HepG2 (cell line): Measurements from ENCODE around the gene NEU1.
"Not testable (repeated sequence)": the region's sequence is repeated elsewhere in the genome, so short reads cannot be mapped to it uniquely, and the experiment has no call there.

ENCODE experiments used
- BHLHE40 ChIP-seq: IDR thresholded peaks from 2 replicates; pipeline ENCODE4 v1.6.1; 2011; ENCODE audit warnings: low read length, improper control_type of control experiment
- CHD4 ChIP-seq: fragments of 200-600 bp; sonication (generic); IDR thresholded peaks from 2 replicates; pipeline ENCODE4 v1.7.0; 2017; ENCODE audit warnings: mild to moderate bottlenecking, low read length, borderline replicate concordance
- ESRRA ChIP-seq: sonication (generic); formaldehyde crosslinking; IDR thresholded peaks from 2 replicates; pipeline ENCODE4 v1.5.1; 2020; ENCODE audit warnings: mild to moderate bottlenecking, low read depth, missing genetic modification reagents
- MTF1 ChIP-seq: sonication (generic); formaldehyde crosslinking; IDR thresholded peaks from 2 replicates; pipeline ENCODE4 v1.5.0; 2020; ENCODE audit warnings: missing genetic modification reagents
- PHF8 ChIP-seq: sonication (generic); formaldehyde crosslinking; IDR thresholded peaks from 2 replicates; pipeline ENCODE4 v1.5.0; 2020; ENCODE audit warnings: missing genetic modification reagents
- SMARCE1 ChIP-seq: fragments of 450-650 bp; IDR thresholded peaks from 2 replicates; pipeline ENCODE4 v1.6.1; 2017; ENCODE audit warnings: borderline replicate concordance
- SRSF1 ChIP-seq: fragments of 200-400 bp; formaldehyde crosslinking; optimal IDR thresholded peaks from 2 replicates; pipeline ENCODE3; 2017; ENCODE audit warnings: mild to moderate bottlenecking, low read depth, low read length, moderate library complexity
- TBP ChIP-seq: sonication (generic); formaldehyde crosslinking; IDR thresholded peaks from 2 replicates; pipeline ENCODE4 v1.5.0; 2020; ENCODE audit warnings: missing genetic modification reagents
- XBP1 ChIP-seq: sonication (generic); formaldehyde crosslinking; IDR thresholded peaks from 2 replicates; pipeline ENCODE4 v1.5.0; 2020; ENCODE audit warnings: missing genetic modification reagents
- TF ChIP-seq, protein P1 (sequence below): sonication (generic); formaldehyde crosslinking; IDR thresholded peaks from 2 replicates; pipeline ENCODE4 v1.5.0; 2020; ENCODE audit warnings: mild to moderate bottlenecking, missing genetic modification reagents, moderate library complexity
- TF ChIP-seq, protein P2 (sequence below): sonication (generic); formaldehyde crosslinking; IDR thresholded peaks from 2 replicates; pipeline ENCODE4 v1.4.0; 2020; ENCODE audit warnings: missing genetic modification reagents
- TF ChIP-seq, protein P3 (sequence below): sonication (generic); formaldehyde crosslinking; IDR thresholded peaks from 2 replicates; pipeline ENCODE4 v1.4.0; 2020; ENCODE audit warnings: missing genetic modification reagents
- TF ChIP-seq, protein P4 (sequence below): sonication (generic); formaldehyde crosslinking; IDR thresholded peaks from 2 replicates; pipeline ENCODE4 v1.4.0; 2020; ENCODE audit warnings: missing genetic modification reagents, borderline replicate concordance

DNA sequence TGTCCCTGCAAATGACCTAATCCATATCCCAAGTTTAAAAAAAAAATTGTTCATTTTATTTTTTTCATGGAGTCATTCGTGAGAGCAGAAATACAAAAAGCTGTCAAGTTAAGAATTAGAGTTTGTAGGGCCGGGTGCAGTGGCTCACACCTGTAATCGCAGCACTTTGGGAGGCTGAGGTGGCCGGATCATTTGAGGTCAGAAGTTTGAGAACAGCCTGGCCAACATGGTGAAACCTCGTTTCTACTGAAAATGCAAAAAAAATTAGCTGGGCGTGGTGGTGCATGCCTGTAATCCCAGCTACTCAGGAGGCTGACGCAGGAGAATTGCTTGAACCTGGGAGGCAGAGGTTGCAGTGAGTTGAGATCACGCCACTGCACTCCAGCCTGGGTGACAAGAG, 44.1 kb upstream of the NEU1 start:
- TF ChIP-seq XBP1 (CRISPR knock-in tag); BHLHE40; SMARCE1; CHD4; PHF8; TBP (CRISPR knock-in tag); ESRRA (CRISPR knock-in tag); SRSF1; MTF1 (CRISPR knock-in tag): not testable (repeated sequence)
- TF ChIP-seq, protein P1, sequence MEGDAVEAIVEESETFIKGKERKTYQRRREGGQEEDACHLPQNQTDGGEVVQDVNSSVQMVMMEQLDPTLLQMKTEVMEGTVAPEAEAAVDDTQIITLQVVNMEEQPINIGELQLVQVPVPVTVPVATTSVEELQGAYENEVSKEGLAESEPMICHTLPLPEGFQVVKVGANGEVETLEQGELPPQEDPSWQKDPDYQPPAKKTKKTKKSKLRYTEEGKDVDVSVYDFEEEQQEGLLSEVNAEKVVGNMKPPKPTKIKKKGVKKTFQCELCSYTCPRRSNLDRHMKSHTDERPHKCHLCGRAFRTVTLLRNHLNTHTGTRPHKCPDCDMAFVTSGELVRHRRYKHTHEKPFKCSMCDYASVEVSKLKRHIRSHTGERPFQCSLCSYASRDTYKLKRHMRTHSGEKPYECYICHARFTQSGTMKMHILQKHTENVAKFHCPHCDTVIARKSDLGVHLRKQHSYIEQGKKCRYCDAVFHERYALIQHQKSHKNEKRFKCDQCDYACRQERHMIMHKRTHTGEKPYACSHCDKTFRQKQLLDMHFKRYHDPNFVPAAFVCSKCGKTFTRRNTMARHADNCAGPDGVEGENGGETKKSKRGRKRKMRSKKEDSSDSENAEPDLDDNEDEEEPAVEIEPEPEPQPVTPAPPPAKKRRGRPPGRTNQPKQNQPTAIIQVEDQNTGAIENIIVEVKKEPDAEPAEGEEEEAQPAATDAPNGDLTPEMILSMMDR (CRISPR knock-in tag) = not testable (repeated sequence)
- TF ChIP-seq, protein P2, sequence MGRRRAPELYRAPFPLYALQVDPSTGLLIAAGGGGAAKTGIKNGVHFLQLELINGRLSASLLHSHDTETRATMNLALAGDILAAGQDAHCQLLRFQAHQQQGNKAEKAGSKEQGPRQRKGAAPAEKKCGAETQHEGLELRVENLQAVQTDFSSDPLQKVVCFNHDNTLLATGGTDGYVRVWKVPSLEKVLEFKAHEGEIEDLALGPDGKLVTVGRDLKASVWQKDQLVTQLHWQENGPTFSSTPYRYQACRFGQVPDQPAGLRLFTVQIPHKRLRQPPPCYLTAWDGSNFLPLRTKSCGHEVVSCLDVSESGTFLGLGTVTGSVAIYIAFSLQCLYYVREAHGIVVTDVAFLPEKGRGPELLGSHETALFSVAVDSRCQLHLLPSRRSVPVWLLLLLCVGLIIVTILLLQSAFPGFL (CRISPR knock-in tag) = not testable (repeated sequence)
- TF ChIP-seq, protein P3, sequence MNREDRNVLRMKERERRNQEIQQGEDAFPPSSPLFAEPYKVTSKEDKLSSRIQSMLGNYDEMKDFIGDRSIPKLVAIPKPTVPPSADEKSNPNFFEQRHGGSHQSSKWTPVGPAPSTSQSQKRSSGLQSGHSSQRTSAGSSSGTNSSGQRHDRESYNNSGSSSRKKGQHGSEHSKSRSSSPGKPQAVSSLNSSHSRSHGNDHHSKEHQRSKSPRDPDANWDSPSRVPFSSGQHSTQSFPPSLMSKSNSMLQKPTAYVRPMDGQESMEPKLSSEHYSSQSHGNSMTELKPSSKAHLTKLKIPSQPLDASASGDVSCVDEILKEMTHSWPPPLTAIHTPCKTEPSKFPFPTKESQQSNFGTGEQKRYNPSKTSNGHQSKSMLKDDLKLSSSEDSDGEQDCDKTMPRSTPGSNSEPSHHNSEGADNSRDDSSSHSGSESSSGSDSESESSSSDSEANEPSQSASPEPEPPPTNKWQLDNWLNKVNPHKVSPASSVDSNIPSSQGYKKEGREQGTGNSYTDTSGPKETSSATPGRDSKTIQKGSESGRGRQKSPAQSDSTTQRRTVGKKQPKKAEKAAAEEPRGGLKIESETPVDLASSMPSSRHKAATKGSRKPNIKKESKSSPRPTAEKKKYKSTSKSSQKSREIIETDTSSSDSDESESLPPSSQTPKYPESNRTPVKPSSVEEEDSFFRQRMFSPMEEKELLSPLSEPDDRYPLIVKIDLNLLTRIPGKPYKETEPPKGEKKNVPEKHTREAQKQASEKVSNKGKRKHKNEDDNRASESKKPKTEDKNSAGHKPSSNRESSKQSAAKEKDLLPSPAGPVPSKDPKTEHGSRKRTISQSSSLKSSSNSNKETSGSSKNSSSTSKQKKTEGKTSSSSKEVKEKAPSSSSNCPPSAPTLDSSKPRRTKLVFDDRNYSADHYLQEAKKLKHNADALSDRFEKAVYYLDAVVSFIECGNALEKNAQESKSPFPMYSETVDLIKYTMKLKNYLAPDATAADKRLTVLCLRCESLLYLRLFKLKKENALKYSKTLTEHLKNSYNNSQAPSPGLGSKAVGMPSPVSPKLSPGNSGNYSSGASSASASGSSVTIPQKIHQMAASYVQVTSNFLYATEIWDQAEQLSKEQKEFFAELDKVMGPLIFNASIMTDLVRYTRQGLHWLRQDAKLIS = not testable (repeated sequence)
- TF ChIP-seq, protein P4, sequence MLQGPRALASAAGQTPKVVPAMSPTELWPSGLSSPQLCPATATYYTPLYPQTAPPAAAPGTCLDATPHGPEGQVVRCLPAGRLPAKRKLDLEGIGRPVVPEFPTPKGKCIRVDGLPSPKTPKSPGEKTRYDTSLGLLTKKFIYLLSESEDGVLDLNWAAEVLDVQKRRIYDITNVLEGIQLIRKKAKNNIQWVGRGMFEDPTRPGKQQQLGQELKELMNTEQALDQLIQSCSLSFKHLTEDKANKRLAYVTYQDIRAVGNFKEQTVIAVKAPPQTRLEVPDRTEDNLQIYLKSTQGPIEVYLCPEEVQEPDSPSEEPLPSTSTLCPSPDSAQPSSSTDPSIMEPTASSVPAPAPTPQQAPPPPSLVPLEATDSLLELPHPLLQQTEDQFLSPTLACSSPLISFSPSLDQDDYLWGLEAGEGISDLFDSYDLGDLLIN (CRISPR knock-in tag) = not testable (repeated sequence)
